NCI-H1417 (cell line): ENCODE results near the gene SMYD3.
"Not testable (repeated sequence)": the region's sequence is repeated elsewhere in the genome, so short reads cannot be mapped to it uniquely, and the experiment has no call there.

Source experiments
- DNase-seq, 3 experiments: peaks; one replicate each; lab custom pipeline; 2025; lab: John Stamatoyannopoulos, UW

SMYD3 gene

GRCh38 chr1:246355411-246356230 lies 151.5 kb downstream of the SMYD3 start:
- no peak for DNase-seq

- DNase-seq = no peak
Measured at GRCh38 chr1:246351721-246352120, 155.4 kb downstream of the SMYD3 start.

GRCh38 chr1:246350745-246351144 lies 156.3 kb downstream of the SMYD3 start:
- no peak for DNase-seq

GRCh38 chr1:246343937-246344336 lies 163.1 kb downstream of the SMYD3 start:
- DNase-seq = no peak

GRCh38 chr1:246343251-246343650 lies 163.8 kb downstream of the SMYD3 start:
- DNase-seq = no peak

GRCh38 chr1:246338546-246338945 lies 168.5 kb downstream of the SMYD3 start:
- DNase-seq = no peak

GRCh38 chr1:246338098-246338497 lies 169.0 kb downstream of the SMYD3 start:
- no peak for DNase-seq

GRCh38 chr1:246335151-246335550 lies 171.9 kb downstream of the SMYD3 start:
- DNase-seq = no peak

GRCh38 chr1:246333855-246334254 lies 173.2 kb downstream of the SMYD3 start:
- no peak for DNase-seq

GRCh38 chr1:246332078-246332477 lies 175.0 kb downstream of the SMYD3 start:
- no peak for DNase-seq

GRCh38 chr1:246329900-246330299 lies 177.2 kb downstream of the SMYD3 start:
- DNase-seq = no peak

- not testable (repeated sequence) for DNase-seq
Measured at GRCh38 chr1:246329292-246329691, 177.8 kb downstream of the SMYD3 start.

GRCh38 chr1:246324711-246325110 lies 182.4 kb downstream of the SMYD3 start:
- no peak for DNase-seq

- not testable (repeated sequence) for DNase-seq
Measured at GRCh38 chr1:246324033-246324432, 183.0 kb downstream of the SMYD3 start.

- no peak for DNase-seq
Measured at GRCh38 chr1:246320286-246320685, 186.8 kb downstream of the SMYD3 start.

GRCh38 chr1:246319083-246319714 lies 187.9 kb downstream of the SMYD3 start:
- peak in 1 of 3 experiments; percentile 49 for DNase-seq

- DNase-seq = no peak
Measured at GRCh38 chr1:246318622-246319021, 188.5 kb downstream of the SMYD3 start.

- no peak for DNase-seq
Measured at GRCh38 chr1:246318036-246318359, 189.1 kb downstream of the SMYD3 start.

GRCh38 chr1:246317332-246318035 lies 189.6 kb downstream of the SMYD3 start:
- DNase-seq = no peak

GRCh38 chr1:246311461-246311860 lies 195.6 kb downstream of the SMYD3 start:
- no peak for DNase-seq

GRCh38 chr1:246309247-246309884 lies 197.7 kb downstream of the SMYD3 start:
- DNase-seq = no peak

- peak in 1 of 3 experiments; percentile 9 for DNase-seq
Measured at GRCh38 chr1:246308533-246309075, 198.5 kb downstream of the SMYD3 start.
